MM.1S (cell line): ENCODE results near the gene ZDHHC22.
A peak's percentile ranks its signal among the peaks of the same experiment; 100 is the strongest.

Experiments
- DNase-seq: peaks from one replicate; pipeline ENCODE4 v3.0.0-alpha.2; 2015
- H2AFZ ChIP-seq: fragments of 300-600 bp; sonication (generic); 2 replicates; pipeline ENCODE4 v1.6.0; 2016; ENCODE audit warnings: antibody characterized with exemption, low read length
- H3F3A ChIP-seq: fragments of 300-600 bp; sonication (generic); 2 replicates; pipeline ENCODE4 v1.6.1; 2016; ENCODE audit warnings: mild to moderate bottlenecking, antibody characterized with exemption, low read length, moderate library complexity, mixed read lengths; ENCODE audit not compliant: insufficient read depth
- H3K27ac ChIP-seq: fragments of 300-600 bp; sonication (generic); 2 replicates; pipeline ENCODE4 v1.5.1; 2016; ENCODE audit warnings: mild to moderate bottlenecking, low read length
- H3K27me3 ChIP-seq: fragments of 300-600 bp; sonication (generic); replicated peaks from 2 replicates; pipeline ENCODE4 v1.6.0; 2016; ENCODE audit warnings: low read length; ENCODE audit not compliant: insufficient read depth
- H3K36me3 ChIP-seq: fragments of 300-600 bp; sonication (generic); replicated peaks from 2 replicates; pipeline ENCODE4 v1.6.1; 2016; ENCODE audit warnings: mild to moderate bottlenecking, low read length, mixed read lengths; ENCODE audit not compliant: insufficient read depth
- H3K4me1 ChIP-seq: fragments of 300-600 bp; sonication (generic); 2 replicates; pipeline ENCODE4 v1.6.1; 2016; ENCODE audit warnings: low read length, mixed read lengths
- H3K4me2 ChIP-seq: fragments of 300-600 bp; sonication (generic); 2 replicates; pipeline ENCODE4 v1.6.0; 2016; ENCODE audit warnings: low read depth, low read length
- H3K4me3 ChIP-seq: fragments of 300-600 bp; sonication (generic); 2 replicates; pipeline ENCODE4 v1.5.1; 2016; ENCODE audit warnings: low read length, mixed read lengths
- H3K79me2 ChIP-seq: fragments of 300-600 bp; sonication (generic); 2 replicates; pipeline ENCODE4 v1.6.1; 2016; ENCODE audit warnings: mixed run types, low read length, mixed read lengths
- H3K9ac ChIP-seq: fragments of 300-600 bp; sonication (generic); 2 replicates; pipeline ENCODE4 v1.6.1; 2016; ENCODE audit warnings: low read length, mixed read lengths
- H3K9me2 ChIP-seq: fragments of 300-600 bp; sonication (generic); replicated peaks from 2 replicates; pipeline ENCODE4 v1.6.1; 2016; ENCODE audit warnings: mild to moderate bottlenecking, low read length, mixed read lengths; ENCODE audit not compliant: insufficient read depth
- H3K9me3 ChIP-seq: fragments of 300-600 bp; sonication (generic); replicated peaks from 2 replicates; pipeline ENCODE4 v1.6.1; 2016; ENCODE audit warnings: mild to moderate bottlenecking, low read length, mixed read lengths; ENCODE audit not compliant: insufficient read depth
- H4K20me1 ChIP-seq: fragments of 300-600 bp; sonication (generic); 2 replicates; pipeline ENCODE4 v1.6.1; 2016; ENCODE audit warnings: mild to moderate bottlenecking, low read length, moderate library complexity, mixed read lengths; ENCODE audit not compliant: insufficient read depth
- CTCF ChIP-seq: fragments of 300-600 bp; sonication (generic); IDR thresholded peaks from 2 replicates; pipeline ENCODE4 v1.5.1; 2016; ENCODE audit warnings: antibody characterized with exemption, low read length, mixed read lengths
- EZH2 ChIP-seq: fragments of 300-600 bp; sonication (generic); optimal IDR thresholded peaks from 2 replicates; pipeline ENCODE3; 2017; ENCODE audit warnings: low read depth, mild to moderate bottlenecking, antibody characterized with exemption, low read length, mixed read lengths
- EZH2phosphoT487 ChIP-seq: fragments of 300-600 bp; sonication (generic); IDR thresholded peaks from 2 replicates; pipeline ENCODE4 v1.6.1; 2018; ENCODE audit warnings: antibody characterized with exemption, low read length

The ZDHHC22 gene

DNA sequence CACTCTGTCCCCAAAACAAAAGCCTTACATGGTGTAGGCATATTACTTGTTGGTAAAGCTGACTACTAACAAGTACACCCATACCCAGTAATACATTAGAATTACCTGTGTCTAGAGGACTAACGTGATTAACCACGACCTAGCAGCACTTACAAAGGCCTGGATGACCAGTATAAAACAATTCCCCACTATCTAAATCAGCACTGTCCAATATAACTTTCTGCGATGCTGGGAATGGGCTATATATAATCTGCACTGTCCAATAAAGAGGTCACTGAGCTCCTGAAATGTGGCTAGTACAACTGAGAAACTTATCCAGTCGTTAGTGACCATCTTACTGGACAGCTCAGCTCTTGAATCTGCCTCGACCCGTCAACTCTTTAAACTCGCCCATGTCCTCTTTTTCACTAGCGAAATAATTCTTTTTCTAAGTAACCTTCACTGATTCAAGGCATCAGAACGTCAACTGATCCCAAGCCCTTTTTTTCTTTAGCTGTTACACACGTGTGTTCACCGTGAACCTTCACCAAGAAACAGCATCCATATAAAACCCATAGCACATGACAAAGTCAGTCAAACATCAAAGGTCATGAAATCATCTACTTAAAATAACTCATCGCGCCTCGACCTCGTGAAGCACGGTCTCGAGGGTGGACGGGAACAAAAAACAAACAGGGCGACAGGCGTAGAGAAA, 44.4 kb downstream of the ZDHHC22 start:
- peak overlapping the region; percentile 88 for H3K9ac ChIP-seq
- peaks cover 7% of the 10 kb centered on the region; the same call in 1 of the 2 replicates for H3K4me1 ChIP-seq
- peak overlapping the region; percentile 74 for H3K4me3 ChIP-seq
- peak; percentile 21 for DNase-seq
- no peaks in the 10 kb centered on the region for H4K20me1 ChIP-seq
- peak overlapping the region; percentile 92 for H3K27ac ChIP-seq
- H3K79me2 ChIP-seq = peaks cover 10% of the 10 kb centered on the region
- H3K9me2 ChIP-seq = no peaks in the 10 kb centered on the region
- H3K27me3 ChIP-seq = no peaks in the 10 kb centered on the region
- TF ChIP-seq EZH2phosphoT487 (no peak), EZH2 (no peak), CTCF (no peak)
- no peaks in the 10 kb centered on the region for H3K36me3 ChIP-seq
- peak overlapping the region; percentile 36 for H3K4me2 ChIP-seq
- no peaks in the 10 kb centered on the region for H3K9me3 ChIP-seq
- H3F3A ChIP-seq = peaks cover 5% of the 10 kb centered on the region; the same call in 1 of the 2 replicates
- H2AFZ ChIP-seq = peak overlapping the region; percentile 35; the same call in 1 of the 2 replicates

- Histone ChIP-seq H4K20me1 (no peaks in the 10 kb centered on the region), H3K27ac (peak overlapping the region; percentile 10; the same call in 1 of the 2 replicates), H3K79me2 (peaks cover 5% of the 10 kb centered on the region), H3F3A (peaks cover 5% of the 10 kb centered on the region; the same call in 1 of the 2 replicates), H3K4me3 (no peak overlapping the region), H3K9me3 (no peaks in the 10 kb centered on the region), H2AFZ (no peak overlapping the region), H3K4me1 (peaks cover 7% of the 10 kb centered on the region; the same call in 1 of the 2 replicates), H3K27me3 (no peaks in the 10 kb centered on the region), H3K4me2 (no peak overlapping the region), H3K9ac (no peak overlapping the region), H3K36me3 (no peaks in the 10 kb centered on the region), H3K9me2 (no peaks in the 10 kb centered on the region)
- TF ChIP-seq CTCF (peak; percentile 59), EZH2 (no peak)
- peak; percentile 70 for DNase-seq
These were observed 46.8 kb downstream of the ZDHHC22 start for GRCh38 chr14:77094672-77095284.

DNA sequence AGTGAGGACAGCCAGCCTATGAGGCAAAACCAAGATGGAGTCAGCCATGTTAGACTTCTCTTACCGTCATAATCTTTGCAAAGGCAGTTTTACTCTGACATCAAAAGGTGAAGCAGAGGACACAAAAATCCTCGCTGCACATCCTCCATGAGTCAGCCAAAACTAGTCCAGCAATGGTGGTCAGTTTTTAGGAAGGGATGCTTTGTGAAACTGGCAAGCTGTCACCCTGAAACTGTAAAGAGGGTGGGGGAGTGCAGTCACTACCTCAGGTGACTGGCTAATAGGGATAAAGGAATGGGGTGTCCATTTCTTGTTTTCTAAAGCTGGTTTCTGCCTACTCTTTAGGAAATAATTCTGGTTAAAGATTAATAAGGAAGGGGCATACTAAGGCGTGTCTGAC, 48.9 kb downstream of the ZDHHC22 start:
- Histone ChIP-seq H2AFZ (no peak overlapping the region), H3K36me3 (no peaks in the 10 kb centered on the region), H4K20me1 (no peaks in the 10 kb centered on the region), H3K79me2 (no peaks in the 10 kb centered on the region; the same call in 1 of the 2 replicates), H3K4me2 (no peak overlapping the region), H3K9ac (no peak overlapping the region), H3K4me3 (no peak overlapping the region), H3K27me3 (no peaks in the 10 kb centered on the region), H3K9me2 (no peaks in the 10 kb centered on the region), H3F3A (peaks cover 5% of the 10 kb centered on the region; the same call in 1 of the 2 replicates), H3K27ac (no peak overlapping the region), H3K4me1 (peaks cover 7% of the 10 kb centered on the region; the same call in 1 of the 2 replicates), H3K9me3 (no peaks in the 10 kb centered on the region)
- TF ChIP-seq CTCF (no peak), EZH2 (no peak), EZH2phosphoT487 (no peak)
- no peak for DNase-seq
